ENCODE data around the gene PTCHD1. TPM values are rescaled to one million over a fixed set of nuclear protein-coding genes. Genes with fewer than 3 reads are reported as not detected.

PTCHD1 gene
- total RNA-seq, 1 donor from 2014 or later, result 0.17 TPM

- no peak overlapping the region for H3K4me3 ChIP-seq (ENCODE audit: low read depth, low read length)
- H3K36me3 ChIP-seq (ENCODE audit: control insufficient read depth, insufficient read depth, low read length), result no peaks in the 10 kb centered on the region
- DNase-seq (ENCODE audit: low read depth), result no peak
- peaks cover 20% of the 10 kb centered on the region for H3K27me3 ChIP-seq (ENCODE audit: control insufficient read depth, insufficient read depth, low read length)
- no peak for TF ChIP-seq CTCF (IDR thresholded peaks at IDR 0.05; ENCODE audit: insufficient read depth, low read length, poor library complexity, severe bottlenecking)
Measured at GRCh38 chrX:23338334-23338733, 3.7 kb downstream of the PTCHD1 start.

GRCh38 chrX:23341452-23341851 is 6.8 kb downstream of the PTCHD1 start:
- H3K36me3 ChIP-seq (ENCODE audit: control insufficient read depth, insufficient read depth, low read length), result no peaks in the 10 kb centered on the region
- TF ChIP-seq CTCF (IDR thresholded peaks at IDR 0.05; ENCODE audit: insufficient read depth, low read length, poor library complexity, severe bottlenecking), result no peak

GRCh38 chrX:23344238-23344903 is 9.7 kb downstream of the PTCHD1 start:
- no peak overlapping the region for H3K4me3 ChIP-seq (ENCODE audit: low read depth, low read length)
- no peak for TF ChIP-seq CTCF (IDR thresholded peaks at IDR 0.05; ENCODE audit: insufficient read depth, low read length, poor library complexity, severe bottlenecking)
- no peaks in the 10 kb centered on the region for H3K27me3 ChIP-seq (ENCODE audit: control insufficient read depth, insufficient read depth, low read length)
- no peaks in the 10 kb centered on the region for H3K36me3 ChIP-seq (ENCODE audit: control insufficient read depth, insufficient read depth, low read length)
- DNase-seq (ENCODE audit: low read depth), result no peak

More at GRCh38 chrX:23341452-23341851, 6.8 kb downstream of the PTCHD1 start:
- peak; percentile 14 for DNase-seq (ENCODE audit: low read depth)
- Histone ChIP-seq H3K4me3 (ENCODE audit: low read depth, low read length) (no peak overlapping the region), H3K27me3 (ENCODE audit: control insufficient read depth, insufficient read depth, low read length) (no peaks in the 10 kb centered on the region)

GRCh38 chrX:23344904-23345271 is 10.2 kb downstream of the PTCHD1 start:
- no peak overlapping the region for H3K4me3 ChIP-seq (ENCODE audit: low read depth, low read length)
- TF ChIP-seq CTCF (IDR thresholded peaks at IDR 0.05; ENCODE audit: insufficient read depth, low read length, poor library complexity, severe bottlenecking), result no peak
- DNase-seq (ENCODE audit: low read depth), result no peak
- H3K27me3 ChIP-seq (ENCODE audit: control insufficient read depth, insufficient read depth, low read length), result no peaks in the 10 kb centered on the region
- no peaks in the 10 kb centered on the region for H3K36me3 ChIP-seq (ENCODE audit: control insufficient read depth, insufficient read depth, low read length)

- TF ChIP-seq CTCF (IDR thresholded peaks at IDR 0.05; ENCODE audit: insufficient read depth, low read length, poor library complexity, severe bottlenecking), result no peak
- no peak for DNase-seq (ENCODE audit: low read depth)
- no peaks in the 10 kb centered on the region for H3K36me3 ChIP-seq (ENCODE audit: control insufficient read depth, insufficient read depth, low read length)
Measured at GRCh38 chrX:23356189-23356588, 21.5 kb downstream of the PTCHD1 start.

GRCh38 chrX:23364416-23364815 is 29.8 kb downstream of the PTCHD1 start:
- no peaks in the 10 kb centered on the region for H3K36me3 ChIP-seq (ENCODE audit: control insufficient read depth, insufficient read depth, low read length)
- no peak for TF ChIP-seq CTCF (IDR thresholded peaks at IDR 0.05; ENCODE audit: insufficient read depth, low read length, poor library complexity, severe bottlenecking)

More at GRCh38 chrX:23356189-23356588, 21.5 kb downstream of the PTCHD1 start:
- Histone ChIP-seq H3K27me3 (ENCODE audit: control insufficient read depth, insufficient read depth, low read length) (no peaks in the 10 kb centered on the region), H3K4me3 (ENCODE audit: low read depth, low read length) (no peak overlapping the region)

More at GRCh38 chrX:23364416-23364815, 29.8 kb downstream of the PTCHD1 start:
- DNase-seq (ENCODE audit: low read depth), result no peak
- Histone ChIP-seq H3K27me3 (ENCODE audit: control insufficient read depth, insufficient read depth, low read length) (no peaks in the 10 kb centered on the region), H3K4me3 (ENCODE audit: low read depth, low read length) (no peak overlapping the region)
